ENCODE data around the gene FOXO1.

The FOXO1 gene

DNA sequence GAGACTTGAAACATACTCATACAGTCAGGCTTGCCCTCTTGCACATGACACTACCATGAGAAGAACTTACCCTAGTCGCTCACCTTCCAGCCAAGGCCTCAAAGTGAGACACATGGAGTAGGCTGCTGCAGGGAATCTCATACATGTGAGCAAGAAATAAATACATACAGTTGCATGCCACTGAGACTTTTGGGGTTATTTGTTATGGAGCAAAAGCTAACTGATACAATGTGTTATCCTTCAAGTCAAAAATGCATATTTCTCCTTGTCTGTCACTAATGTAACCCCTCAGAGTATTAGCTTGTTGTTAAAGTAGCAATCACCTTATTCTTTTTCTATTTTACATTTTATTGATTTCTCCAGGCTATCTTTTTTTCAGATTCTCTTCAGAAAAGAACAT lies 58.1 kb downstream of the FOXO1 start:
- no peak overlapping the region for H2BK12ac ChIP-seq (ENCODE audit: low read length)
- H3K4me3 ChIP-seq (ENCODE audit: low read depth, low read length): no peak overlapping the region
- H2BK5ac ChIP-seq (ENCODE audit: low read depth, low read length, poor library complexity): no peak overlapping the region
- H2BK120ac ChIP-seq (ENCODE audit: insufficient read depth, low read length, poor library complexity): no peak overlapping the region
- H3K79me2 ChIP-seq (ENCODE audit: control insufficient read depth, insufficient read depth, low read length, poor library complexity): peaks cover 12% of the 10 kb centered on the region
- no peak overlapping the region for H4K91ac ChIP-seq (ENCODE audit: low read depth, low read length)
- H3K79me1 ChIP-seq (ENCODE audit: low read length): no peaks in the 10 kb centered on the region
- no peak overlapping the region for H3K23ac ChIP-seq (ENCODE audit: low read length)
- H3K9ac ChIP-seq (ENCODE audit: low read length): no peak overlapping the region
- peaks cover 2% of the 10 kb centered on the region for H3K9me3 ChIP-seq (ENCODE audit: insufficient read depth, low read depth, low read length)
- DNase-seq: no peak
- H3K14ac ChIP-seq (ENCODE audit: low read length): no peak overlapping the region
- H3K18ac ChIP-seq (ENCODE audit: low read length): no peak overlapping the region
- H3K27ac ChIP-seq (ENCODE audit: low read depth, low read length): no peak overlapping the region
- H3K4me1 ChIP-seq (ENCODE audit: control insufficient read depth in 1 of 2, insufficient read depth in 2 of 2, low read length in 2 of 2): peaks cover 4 to 7% of the 10 kb centered on the region in 2 experiments
- H3K36me3 ChIP-seq (ENCODE audit: control insufficient read depth in 1 of 2, insufficient read depth in 2 of 2, low read length in 2 of 2): peaks cover 0 to 5% of the 10 kb centered on the region in 2 experiments
- no peak overlapping the region for H4K12ac ChIP-seq (ENCODE audit: low read depth, low read length)
- H4K8ac ChIP-seq (ENCODE audit: low read depth, low read length): no peak overlapping the region
- H3K27me3 ChIP-seq (ENCODE audit: insufficient read depth, low read length): no peaks in the 10 kb centered on the region
- H3K4me2 ChIP-seq (ENCODE audit: low read length): no peak overlapping the region
- no peak overlapping the region for H2AK5ac ChIP-seq (ENCODE audit: low read length)
- WGBS (ENCODE audit: extremely low coverage, insufficient coverage, insufficient read length): no CpG with 5 or more reads among the region's 1 CpG
- no peak overlapping the region for H2AFZ ChIP-seq (ENCODE audit: insufficient read depth, low read length, poor library complexity)
- H3K4ac ChIP-seq (ENCODE audit: low read depth, low read length): peak overlapping the region; percentile 50

- DNase-seq: no peak
- WGBS (ENCODE audit: extremely low coverage, insufficient coverage, insufficient read length): no CpG with 5 or more reads among the region's 5 CpGs
- peaks cover 0 to 5% of the 10 kb centered on the region in 2 experiments for H3K36me3 ChIP-seq (ENCODE audit: control insufficient read depth in 1 of 2, insufficient read depth in 2 of 2, low read length in 2 of 2)
- H3K4ac ChIP-seq (ENCODE audit: low read depth, low read length): peak overlapping the region; percentile 49
- no peaks in the 10 kb centered on the region for H3K27me3 ChIP-seq (ENCODE audit: insufficient read depth, low read length)
- no peaks in the 10 kb centered on the region for H3K79me1 ChIP-seq (ENCODE audit: low read length)
- H2BK120ac ChIP-seq (ENCODE audit: insufficient read depth, low read length, poor library complexity): no peak overlapping the region
- no peak overlapping the region for H2BK12ac ChIP-seq (ENCODE audit: low read length)
- no peak overlapping the region for H3K4me2 ChIP-seq (ENCODE audit: low read length)
- peaks cover 2% of the 10 kb centered on the region for H3K9me3 ChIP-seq (ENCODE audit: insufficient read depth, low read depth, low read length)
- H3K79me2 ChIP-seq (ENCODE audit: control insufficient read depth, insufficient read depth, low read length, poor library complexity): peaks cover 8% of the 10 kb centered on the region
- no peak overlapping the region for H2AK5ac ChIP-seq (ENCODE audit: low read length)
- no peak overlapping the region for H3K18ac ChIP-seq (ENCODE audit: low read length)
- no peak overlapping the region for H3K27ac ChIP-seq (ENCODE audit: low read depth, low read length)
- H2AFZ ChIP-seq (ENCODE audit: insufficient read depth, low read length, poor library complexity): no peak overlapping the region
- peak overlapping the region; percentile 78 for H3K23ac ChIP-seq (ENCODE audit: low read length)
- no peak overlapping the region for H2BK5ac ChIP-seq (ENCODE audit: low read depth, low read length, poor library complexity)
- H3K14ac ChIP-seq (ENCODE audit: low read length): no peak overlapping the region
- no peak overlapping the region for H3K4me3 ChIP-seq (ENCODE audit: low read depth, low read length)
- peaks cover 4 to 5% of the 10 kb centered on the region in 2 experiments for H3K4me1 ChIP-seq (ENCODE audit: control insufficient read depth in 1 of 2, insufficient read depth in 2 of 2, low read length in 2 of 2)
- H3K9ac ChIP-seq (ENCODE audit: low read length): no peak overlapping the region
- H4K12ac ChIP-seq (ENCODE audit: low read depth, low read length): no peak overlapping the region
- no peak overlapping the region for H4K8ac ChIP-seq (ENCODE audit: low read depth, low read length)
- no peak overlapping the region for H4K91ac ChIP-seq (ENCODE audit: low read depth, low read length)
Observed at GRCh38 chr13:40605573-40605972, 60.9 kb downstream of the FOXO1 start.

DNA sequence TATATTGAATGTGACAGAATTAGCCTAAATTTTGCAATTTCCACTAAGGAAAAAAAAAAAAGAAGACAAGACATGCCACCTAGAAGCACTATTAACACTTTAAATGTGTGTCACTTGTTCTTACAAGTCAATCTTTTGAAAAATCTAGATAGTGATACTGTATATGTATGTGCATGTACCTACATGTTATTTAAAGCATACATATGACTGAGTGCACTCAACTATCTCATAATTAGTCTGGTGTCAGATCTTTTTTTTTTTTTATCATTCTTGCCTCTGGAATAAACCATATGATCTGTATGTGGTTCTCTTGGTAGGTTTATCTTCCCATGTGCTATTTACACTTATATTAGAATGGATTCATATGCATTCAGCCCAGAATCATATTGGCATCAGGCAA lies 62.3 kb downstream of the FOXO1 start:
- H3K27ac ChIP-seq (ENCODE audit: low read depth, low read length): no peak overlapping the region
- H4K8ac ChIP-seq (ENCODE audit: low read depth, low read length): no peak overlapping the region
- H3K9ac ChIP-seq (ENCODE audit: low read length): no peak overlapping the region
- H4K91ac ChIP-seq (ENCODE audit: low read depth, low read length): no peak overlapping the region
- no peak overlapping the region for H3K4me2 ChIP-seq (ENCODE audit: low read length)
- H2BK5ac ChIP-seq (ENCODE audit: low read depth, low read length, poor library complexity): no peak overlapping the region
- no peak overlapping the region for H2AFZ ChIP-seq (ENCODE audit: insufficient read depth, low read length, poor library complexity)
- peaks cover 10% of the 10 kb centered on the region for H3K79me2 ChIP-seq (ENCODE audit: control insufficient read depth, insufficient read depth, low read length, poor library complexity)
- H3K4me3 ChIP-seq (ENCODE audit: low read depth, low read length): no peak overlapping the region
- H2BK12ac ChIP-seq (ENCODE audit: low read length): no peak overlapping the region
- H3K18ac ChIP-seq (ENCODE audit: low read length): no peak overlapping the region
- peaks cover 2% of the 10 kb centered on the region for H3K9me3 ChIP-seq (ENCODE audit: insufficient read depth, low read depth, low read length)
- H2BK120ac ChIP-seq (ENCODE audit: insufficient read depth, low read length, poor library complexity): no peak overlapping the region
- no peak overlapping the region for H4K12ac ChIP-seq (ENCODE audit: low read depth, low read length)
- H3K4ac ChIP-seq (ENCODE audit: low read depth, low read length): no peak overlapping the region
- DNase-seq: no peak
- no peaks in the 10 kb centered on the region for H3K79me1 ChIP-seq (ENCODE audit: low read length)
- no peak overlapping the region for H3K14ac ChIP-seq (ENCODE audit: low read length)
- no peak overlapping the region for H2AK5ac ChIP-seq (ENCODE audit: low read length)
- no peak overlapping the region for H3K23ac ChIP-seq (ENCODE audit: low read length)
- H3K4me1 ChIP-seq (ENCODE audit: control insufficient read depth in 1 of 2, insufficient read depth in 2 of 2, low read length in 2 of 2): peaks cover 5 to 10% of the 10 kb centered on the region in 2 experiments
- H3K36me3 ChIP-seq (ENCODE audit: control insufficient read depth in 1 of 2, insufficient read depth in 2 of 2, low read length in 2 of 2): peaks cover 0 to 5% of the 10 kb centered on the region in 2 experiments
- H3K27me3 ChIP-seq (ENCODE audit: insufficient read depth, low read length): no peaks in the 10 kb centered on the region

- H3K18ac ChIP-seq (ENCODE audit: low read length): no peak overlapping the region
- H3K9ac ChIP-seq (ENCODE audit: low read length): no peak overlapping the region
- H3K36me3 ChIP-seq (ENCODE audit: control insufficient read depth in 1 of 2, insufficient read depth in 2 of 2, low read length in 2 of 2): no peaks in the 10 kb centered on the region
- no peak for DNase-seq
- no peak overlapping the region for H3K4me2 ChIP-seq (ENCODE audit: low read length)
- H2AFZ ChIP-seq (ENCODE audit: insufficient read depth, low read length, poor library complexity): no peak overlapping the region
- no peak overlapping the region for H3K27ac ChIP-seq (ENCODE audit: low read depth, low read length)
- no peak overlapping the region for H2AK5ac ChIP-seq (ENCODE audit: low read length)
- no peak overlapping the region for H3K23ac ChIP-seq (ENCODE audit: low read length)
- no peaks in the 10 kb centered on the region for H3K27me3 ChIP-seq (ENCODE audit: insufficient read depth, low read length)
- H3K4me1 ChIP-seq (ENCODE audit: control insufficient read depth in 1 of 2, insufficient read depth in 2 of 2, low read length in 2 of 2): peaks cover 8 to 22% of the 10 kb centered on the region in 2 experiments
- no CpG with 5 or more reads among the region's 5 CpGs for WGBS (ENCODE audit: extremely low coverage, insufficient coverage, insufficient read length)
- H2BK12ac ChIP-seq (ENCODE audit: low read length): no peak overlapping the region
- H3K79me1 ChIP-seq (ENCODE audit: low read length): peaks cover 5% of the 10 kb centered on the region
- no peak overlapping the region for H4K8ac ChIP-seq (ENCODE audit: low read depth, low read length)
- no peak overlapping the region for H3K14ac ChIP-seq (ENCODE audit: low read length)
- H2BK120ac ChIP-seq (ENCODE audit: insufficient read depth, low read length, poor library complexity): no peak overlapping the region
- no peak overlapping the region for H4K91ac ChIP-seq (ENCODE audit: low read depth, low read length)
- no peaks in the 10 kb centered on the region for H3K9me3 ChIP-seq (ENCODE audit: insufficient read depth, low read depth, low read length)
- peak overlapping the region; percentile 73 for H3K4ac ChIP-seq (ENCODE audit: low read depth, low read length)
- peaks cover 10% of the 10 kb centered on the region for H3K79me2 ChIP-seq (ENCODE audit: control insufficient read depth, insufficient read depth, low read length, poor library complexity)
- H4K12ac ChIP-seq (ENCODE audit: low read depth, low read length): no peak overlapping the region
- H3K4me3 ChIP-seq (ENCODE audit: low read depth, low read length): no peak overlapping the region
- no peak overlapping the region for H2BK5ac ChIP-seq (ENCODE audit: low read depth, low read length, poor library complexity)
Observed at GRCh38 chr13:40600149-40600751, 66.2 kb downstream of the FOXO1 start.
